A673 (cell line): Measurements from ENCODE around the gene CDKAL1. TPM values are rescaled to one million over a fixed set of nuclear protein-coding genes. Genes with fewer than 3 reads are reported as not detected.

Experiments
- BruUV-seq: library from RNA; stranded (reverse); fragments of 400-500 nt; replicated peaks from 2 replicates; lab custom pipeline; 2021; lab: Mats Ljungman, UMichigan
- CTCF ChIA-PET: fragments of 300-600 bp; sonication (Branson Sonifier 250); formaldehyde crosslinking; loops from one replicate; lab custom pipeline; 2022; ENCODE audit warnings: antibody characterized with exemption; lab: Charles Lee
- POLR2A ChIA-PET: fragments of 300-600 bp; sonication (Branson Sonifier 250); formaldehyde crosslinking; loops from one replicate; lab custom pipeline; 2022; ENCODE audit warnings: antibody characterized with exemption; ENCODE audit not compliant: low non-redundant PET; lab: Charles Lee
- DNase-seq: peaks from one replicate; pipeline ENCODE4 v3.0.0-alpha.2; 2015; ENCODE audit warnings: low spot score
- H3K27ac ChIP-seq: fragments of 200-600 bp; sonication (generic); 2 replicates; pipeline ENCODE4 v1.5.1; 2016; ENCODE audit warnings: mixed run types, low read depth, mild to moderate bottlenecking, mixed read lengths, antibody characterized with exemption, low read length; ENCODE audit not compliant: poor library complexity, severe bottlenecking
- H3K27me3 ChIP-seq: fragments of 200-600 bp; sonication (generic); replicated peaks from 2 replicates; pipeline ENCODE4 v1.6.1; 2017; ENCODE audit warnings: mixed run types, low read depth, mild to moderate bottlenecking, mixed read lengths, antibody characterized with exemption, low read length; ENCODE audit not compliant: insufficient read depth, poor library complexity
- H3K36me3 ChIP-seq: fragments of 200-600 bp; sonication (generic); 2 replicates; pipeline ENCODE4 v1.6.1; 2016; ENCODE audit warnings: mixed run types, mild to moderate bottlenecking, mixed read lengths, antibody characterized with exemption, low read length; ENCODE audit not compliant: insufficient read depth, poor library complexity, severe bottlenecking
- H3K4me1 ChIP-seq: fragments of 200-600 bp; sonication (generic); 2 replicates; pipeline ENCODE4 v1.6.1; 2017; ENCODE audit warnings: mixed run types, mild to moderate bottlenecking, mixed read lengths, antibody characterized with exemption, low read length; ENCODE audit not compliant: insufficient read depth, poor library complexity, severe bottlenecking
- H3K4me3 ChIP-seq: fragments of 200-600 bp; sonication (generic); 2 replicates; pipeline ENCODE4 v1.5.1; 2016; ENCODE audit warnings: low read depth, mixed run types, mild to moderate bottlenecking, mixed read lengths, low read length; ENCODE audit not compliant: poor library complexity, severe bottlenecking
- H3K9me3 ChIP-seq: fragments of 200-600 bp; sonication (generic); 2 replicates; pipeline ENCODE4 v1.6.1; 2016; ENCODE audit warnings: mixed run types, low read depth, mild to moderate bottlenecking, mixed read lengths, antibody characterized with exemption, low read length; ENCODE audit not compliant: poor library complexity, severe bottlenecking
- EZH2 ChIP-seq: fragments of 200-600 bp; sonication (generic); IDR thresholded peaks from 2 replicates; pipeline ENCODE4 v1.6.1; 2017; ENCODE audit warnings: borderline replicate concordance, low read depth, mild to moderate bottlenecking, mixed read lengths, antibody characterized with exemption, low read length; ENCODE audit not compliant: poor library complexity, severe bottlenecking
- intact Hi-C: fragments of 100-400 bp; cut with micrococcal nuclease; formaldehyde crosslinking; loops from one replicate; pipeline ENCODE4 v1.10.0; 2022; ENCODE audit not compliant: unreplicated experiment
- total RNA-seq: library from RNA; stranded (reverse); gene quantifications from 2 replicates; pipeline ENCODE4 v1.2.3, GENCODE V29; 2021
- TF ChIP-seq, protein P1 (sequence below): fragments of 300-800, 200-600 bp; sonication (generic); conservative IDR thresholded peaks from 2 replicates; pipeline ENCODE4 v1.5.1; 2017; ENCODE audit warnings: low read depth, mild to moderate bottlenecking, antibody characterized with exemption, low read length, moderate library complexity, mixed read lengths

The CDKAL1 gene
- total RNA-seq, 1 experiment from 2014 or later = 35.5 TPM

DNA sequence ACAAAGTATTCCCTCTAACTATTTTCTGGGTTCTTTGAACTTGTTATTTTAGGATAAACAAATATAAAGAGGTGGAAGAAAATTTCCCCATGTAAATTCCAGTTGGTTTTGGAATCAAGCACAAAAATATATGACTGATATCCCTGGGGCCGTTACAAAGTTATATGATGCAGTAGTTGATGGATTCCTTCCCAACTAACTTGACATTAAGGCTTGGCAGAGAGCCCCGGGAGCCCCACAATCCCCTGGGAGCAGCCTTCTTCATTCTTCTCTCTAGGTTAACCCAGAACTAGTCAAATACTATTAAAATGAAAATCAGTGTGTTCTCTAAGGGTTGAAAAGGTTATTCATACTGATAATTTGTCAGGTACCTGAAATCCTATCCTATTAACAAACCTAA lies 550.4 kb downstream of the CDKAL1 start:
- H3K4me3 ChIP-seq = no peak overlapping the region
- no peaks in the 10 kb centered on the region for H3K9me3 ChIP-seq
- TF ChIP-seq, protein P1, sequence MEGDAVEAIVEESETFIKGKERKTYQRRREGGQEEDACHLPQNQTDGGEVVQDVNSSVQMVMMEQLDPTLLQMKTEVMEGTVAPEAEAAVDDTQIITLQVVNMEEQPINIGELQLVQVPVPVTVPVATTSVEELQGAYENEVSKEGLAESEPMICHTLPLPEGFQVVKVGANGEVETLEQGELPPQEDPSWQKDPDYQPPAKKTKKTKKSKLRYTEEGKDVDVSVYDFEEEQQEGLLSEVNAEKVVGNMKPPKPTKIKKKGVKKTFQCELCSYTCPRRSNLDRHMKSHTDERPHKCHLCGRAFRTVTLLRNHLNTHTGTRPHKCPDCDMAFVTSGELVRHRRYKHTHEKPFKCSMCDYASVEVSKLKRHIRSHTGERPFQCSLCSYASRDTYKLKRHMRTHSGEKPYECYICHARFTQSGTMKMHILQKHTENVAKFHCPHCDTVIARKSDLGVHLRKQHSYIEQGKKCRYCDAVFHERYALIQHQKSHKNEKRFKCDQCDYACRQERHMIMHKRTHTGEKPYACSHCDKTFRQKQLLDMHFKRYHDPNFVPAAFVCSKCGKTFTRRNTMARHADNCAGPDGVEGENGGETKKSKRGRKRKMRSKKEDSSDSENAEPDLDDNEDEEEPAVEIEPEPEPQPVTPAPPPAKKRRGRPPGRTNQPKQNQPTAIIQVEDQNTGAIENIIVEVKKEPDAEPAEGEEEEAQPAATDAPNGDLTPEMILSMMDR = no peak
- no peak for TF ChIP-seq EZH2
- ChIA-PET CTCF (no interaction called here), POLR2A (no interaction called here)
- no peak overlapping the region for H3K27ac ChIP-seq
- H3K27me3 ChIP-seq = no peaks in the 10 kb centered on the region
- no peaks in the 10 kb centered on the region for H3K36me3 ChIP-seq
- H3K4me1 ChIP-seq = peaks cover 3% of the 10 kb centered on the region
- intact Hi-C loops = no loop called here
- peak; percentile 43 for DNase-seq
- no TSS peak for BruUV-seq

DNA sequence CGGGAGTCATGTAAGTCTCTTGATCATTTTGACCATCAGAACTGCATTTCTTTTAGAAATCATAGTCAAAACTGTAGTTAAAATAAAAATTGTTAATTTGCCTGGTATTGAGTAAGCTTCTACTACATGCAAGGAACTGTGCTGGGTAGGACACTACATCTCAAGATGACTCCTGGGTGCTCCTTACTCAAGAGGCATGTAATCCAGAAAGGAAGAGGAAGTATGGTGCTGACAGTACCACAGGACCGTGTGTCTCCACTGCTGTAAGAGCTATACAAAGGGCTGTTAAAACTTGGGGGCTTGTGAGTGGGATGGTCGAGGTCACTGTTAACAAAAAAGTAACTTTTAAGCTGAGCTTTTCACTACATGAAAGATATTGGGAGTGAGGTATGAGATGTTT lies 551.0 kb downstream of the CDKAL1 start:
- TF ChIP-seq, protein P1 = no peak
- TF ChIP-seq EZH2 = no peak
- BruUV-seq = no TSS peak
- intact Hi-C loops = no loop called here

DNA sequence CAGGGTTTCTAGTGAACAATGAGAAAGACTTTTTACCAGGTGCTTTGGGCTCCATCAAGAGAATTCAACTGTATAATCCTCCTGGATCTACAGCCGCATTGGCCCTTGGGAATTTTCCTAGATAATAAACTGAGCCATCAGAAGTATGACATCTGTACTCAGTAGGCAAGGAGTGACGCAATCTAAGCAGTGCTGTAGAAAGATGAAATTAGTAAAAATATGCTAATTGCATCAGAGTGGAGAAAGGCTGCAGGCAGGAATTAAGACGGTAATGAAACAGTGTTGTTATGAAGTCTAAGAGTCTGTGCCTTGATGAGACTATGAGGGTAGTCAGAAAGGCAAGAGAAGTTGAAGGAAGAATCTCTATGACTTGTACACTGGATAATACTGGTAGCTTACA lies 551.4 kb downstream of the CDKAL1 start:
- H3K4me3 ChIP-seq = no peak overlapping the region
- intact Hi-C loops = no loop called here
- H3K9me3 ChIP-seq = no peaks in the 10 kb centered on the region
- DNase-seq = no peak
- ChIA-PET CTCF (no interaction called here), POLR2A (no interaction called here)
- no peaks in the 10 kb centered on the region for H3K27me3 ChIP-seq
- H3K36me3 ChIP-seq = no peaks in the 10 kb centered on the region
- BruUV-seq = no TSS peak
- no peak overlapping the region for H3K27ac ChIP-seq
- TF ChIP-seq, protein P1 = no peak
- no peak for TF ChIP-seq EZH2
- H3K4me1 ChIP-seq = peaks cover 3% of the 10 kb centered on the region

More for the DNA sequence above, 551.0 kb downstream of the CDKAL1 start:
- H3K4me3 ChIP-seq = no peak overlapping the region
- peaks cover 3% of the 10 kb centered on the region for H3K4me1 ChIP-seq
- no peak overlapping the region for H3K27ac ChIP-seq
- H3K27me3 ChIP-seq = no peaks in the 10 kb centered on the region
- no peak for DNase-seq
- no peaks in the 10 kb centered on the region for H3K9me3 ChIP-seq
- CTCF ChIA-PET = no interaction called here
- H3K36me3 ChIP-seq = no peaks in the 10 kb centered on the region
- POLR2A ChIA-PET = no interaction called here
